SK-N-SH treated with all-trans-retinoic acid at 6 μM for 48 hours (cell line): ENCODE measurements around the gene TRIM47.
A peak's percentile ranks its signal among the peaks of the same experiment; 100 is the strongest.

Source experiments
- ATAC-seq: fragments of 200-7000 bp; cut with Tn5 transposase; 3 replicates; pipeline ENCODE4 v1.9.1; 2020; ENCODE audit warnings: mild to moderate bottlenecking, moderate library complexity
- ARNTL ChIP-seq: fragments of 450-650 bp; formaldehyde crosslinking; IDR thresholded peaks from 2 replicates; pipeline ENCODE4 v1.5.0; 2020; ENCODE audit warnings: low read depth, mild to moderate bottlenecking, moderate library complexity, borderline replicate concordance
- BACH2 ChIP-seq: fragments of 250-450 bp; sonication (Bioruptor Pico); IDR thresholded peaks from 2 replicates; pipeline ENCODE4 v1.9.0; 2021; ENCODE audit warnings: mild to moderate bottlenecking, borderline replicate concordance
- CREB5 ChIP-seq: fragments of 250-450 bp; sonication (Bioruptor Pico); IDR thresholded peaks from 2 replicates; pipeline ENCODE4 v1.5.1; 2020; ENCODE audit warnings: low read depth, mild to moderate bottlenecking, moderate library complexity
- CSDC2 ChIP-seq: fragments of 250-450 bp; sonication (Bioruptor Pico); IDR thresholded peaks from 2 replicates; pipeline ENCODE4 v1.5.0; 2020; ENCODE audit warnings: mild to moderate bottlenecking, moderate library complexity
- ESRRG ChIP-seq: fragments of 250-450 bp; sonication (Bioruptor Pico); IDR thresholded peaks from 2 replicates; pipeline ENCODE4 v1.6.1; 2021; ENCODE audit warnings: mild to moderate bottlenecking
- GLIS3 ChIP-seq: fragments of 250-450 bp; sonication (Bioruptor Pico); IDR thresholded peaks from 2 replicates; pipeline ENCODE4 v1.5.0; 2020; ENCODE audit warnings: mild to moderate bottlenecking, moderate library complexity
- ISL1 ChIP-seq: fragments of 250-450 bp; sonication (Bioruptor Pico); IDR thresholded peaks from 2 replicates; pipeline ENCODE4 v2.1.2; 2022; ENCODE audit warnings: mild to moderate bottlenecking, moderate library complexity
- OSR1 ChIP-seq: fragments of 250-450 bp; sonication (Bioruptor Pico); IDR thresholded peaks from 2 replicates; pipeline ENCODE4 v1.8.0; 2022; ENCODE audit warnings: moderate library complexity, mild to moderate bottlenecking, inconsistent platforms
- PPARA ChIP-seq: fragments of 250-450 bp; sonication (Bioruptor Pico); IDR thresholded peaks from 2 replicates; pipeline ENCODE4 v1.5.0; 2020; ENCODE audit warnings: mild to moderate bottlenecking, borderline replicate concordance
- RARB ChIP-seq: fragments of 250-450 bp; sonication (Bioruptor Pico); IDR thresholded peaks from 2 replicates; pipeline ENCODE4 v1.8.0; 2021; ENCODE audit warnings: mild to moderate bottlenecking, moderate library complexity
- TOX ChIP-seq: fragments of 250-450 bp; sonication (Bioruptor Pico); IDR thresholded peaks from 2 replicates; pipeline ENCODE4 v1.8.0; 2021; ENCODE audit warnings: mild to moderate bottlenecking, moderate library complexity, borderline replicate concordance
- ZC3H10 ChIP-seq: fragments of 250-450 bp; sonication (Bioruptor Pico); IDR thresholded peaks from 2 replicates; pipeline ENCODE4 v1.5.1; 2021; ENCODE audit warnings: mild to moderate bottlenecking, moderate library complexity
- ZFP3 ChIP-seq: fragments of 250-450 bp; sonication (Bioruptor Pico); IDR thresholded peaks from 2 replicates; pipeline ENCODE4 v1.5.0; 2020; ENCODE audit warnings: mild to moderate bottlenecking, moderate library complexity
- ZFP30 ChIP-seq: fragments of 450-650 bp; formaldehyde crosslinking; IDR thresholded peaks from 2 replicates; pipeline ENCODE4 v1.5.0; 2022; ENCODE audit warnings: mild to moderate bottlenecking, moderate library complexity
- ZNF565 ChIP-seq: fragments of 450-650 bp; formaldehyde crosslinking; conservative IDR thresholded peaks from 2 replicates; pipeline ENCODE4 v1.5.0; 2020; ENCODE audit warnings: low read depth, mild to moderate bottlenecking, moderate library complexity
- ZNF70 ChIP-seq: fragments of 450-650 bp; formaldehyde crosslinking; IDR thresholded peaks from 2 replicates; pipeline ENCODE4 v1.5.0; 2020; ENCODE audit warnings: mild to moderate bottlenecking, moderate library complexity
- ZNF8 ChIP-seq: fragments of 450-650 bp; formaldehyde crosslinking; IDR thresholded peaks from 2 replicates; pipeline ENCODE4 v1.5.0; 2020; ENCODE audit warnings: mild to moderate bottlenecking, moderate library complexity
- TF ChIP-seq, protein P1 (sequence below): fragments of 250-450 bp; sonication (Bioruptor Pico); IDR thresholded peaks from 2 replicates; pipeline ENCODE4 v1.5.0; 2020; ENCODE audit warnings: mild to moderate bottlenecking, moderate library complexity
- TF ChIP-seq, protein P2 (sequence below): fragments of 250-450 bp; sonication (Bioruptor Pico); IDR thresholded peaks from 2 replicates; pipeline ENCODE4 v1.8.0; 2020; ENCODE audit warnings: mild to moderate bottlenecking, moderate library complexity, borderline replicate concordance
- TF ChIP-seq, protein P3 (sequence below): fragments of 250-450 bp; sonication (Bioruptor Pico); IDR thresholded peaks from 2 replicates; pipeline ENCODE4 v1.5.1; 2021; ENCODE audit warnings: mild to moderate bottlenecking, moderate library complexity

Gene TRIM47

GRCh38 chr17:75849279-75849646 lies 29.1 kb downstream of the TRIM47 start:
- TF ChIP-seq ARNTL (CRISPR knock-in tag) = no peak
- no peak for TF ChIP-seq ZFP30 (CRISPR knock-in tag)
- TF ChIP-seq ZNF70 (CRISPR knock-in tag) = no peak
- no peak for TF ChIP-seq CSDC2 (CRISPR knock-in tag)
- TF ChIP-seq, protein P1, sequence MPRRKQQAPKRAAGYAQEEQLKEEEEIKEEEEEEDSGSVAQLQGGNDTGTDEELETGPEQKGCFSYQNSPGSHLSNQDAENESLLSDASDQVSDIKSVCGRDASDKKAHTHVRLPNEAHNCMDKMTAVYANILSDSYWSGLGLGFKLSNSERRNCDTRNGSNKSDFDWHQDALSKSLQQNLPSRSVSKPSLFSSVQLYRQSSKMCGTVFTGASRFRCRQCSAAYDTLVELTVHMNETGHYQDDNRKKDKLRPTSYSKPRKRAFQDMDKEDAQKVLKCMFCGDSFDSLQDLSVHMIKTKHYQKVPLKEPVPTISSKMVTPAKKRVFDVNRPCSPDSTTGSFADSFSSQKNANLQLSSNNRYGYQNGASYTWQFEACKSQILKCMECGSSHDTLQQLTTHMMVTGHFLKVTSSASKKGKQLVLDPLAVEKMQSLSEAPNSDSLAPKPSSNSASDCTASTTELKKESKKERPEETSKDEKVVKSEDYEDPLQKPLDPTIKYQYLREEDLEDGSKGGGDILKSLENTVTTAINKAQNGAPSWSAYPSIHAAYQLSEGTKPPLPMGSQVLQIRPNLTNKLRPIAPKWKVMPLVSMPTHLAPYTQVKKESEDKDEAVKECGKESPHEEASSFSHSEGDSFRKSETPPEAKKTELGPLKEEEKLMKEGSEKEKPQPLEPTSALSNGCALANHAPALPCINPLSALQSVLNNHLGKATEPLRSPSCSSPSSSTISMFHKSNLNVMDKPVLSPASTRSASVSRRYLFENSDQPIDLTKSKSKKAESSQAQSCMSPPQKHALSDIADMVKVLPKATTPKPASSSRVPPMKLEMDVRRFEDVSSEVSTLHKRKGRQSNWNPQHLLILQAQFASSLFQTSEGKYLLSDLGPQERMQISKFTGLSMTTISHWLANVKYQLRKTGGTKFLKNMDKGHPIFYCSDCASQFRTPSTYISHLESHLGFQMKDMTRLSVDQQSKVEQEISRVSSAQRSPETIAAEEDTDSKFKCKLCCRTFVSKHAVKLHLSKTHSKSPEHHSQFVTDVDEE = no peak
- no peak for TF ChIP-seq PPARA (CRISPR knock-in tag)
- TF ChIP-seq, protein P2, sequence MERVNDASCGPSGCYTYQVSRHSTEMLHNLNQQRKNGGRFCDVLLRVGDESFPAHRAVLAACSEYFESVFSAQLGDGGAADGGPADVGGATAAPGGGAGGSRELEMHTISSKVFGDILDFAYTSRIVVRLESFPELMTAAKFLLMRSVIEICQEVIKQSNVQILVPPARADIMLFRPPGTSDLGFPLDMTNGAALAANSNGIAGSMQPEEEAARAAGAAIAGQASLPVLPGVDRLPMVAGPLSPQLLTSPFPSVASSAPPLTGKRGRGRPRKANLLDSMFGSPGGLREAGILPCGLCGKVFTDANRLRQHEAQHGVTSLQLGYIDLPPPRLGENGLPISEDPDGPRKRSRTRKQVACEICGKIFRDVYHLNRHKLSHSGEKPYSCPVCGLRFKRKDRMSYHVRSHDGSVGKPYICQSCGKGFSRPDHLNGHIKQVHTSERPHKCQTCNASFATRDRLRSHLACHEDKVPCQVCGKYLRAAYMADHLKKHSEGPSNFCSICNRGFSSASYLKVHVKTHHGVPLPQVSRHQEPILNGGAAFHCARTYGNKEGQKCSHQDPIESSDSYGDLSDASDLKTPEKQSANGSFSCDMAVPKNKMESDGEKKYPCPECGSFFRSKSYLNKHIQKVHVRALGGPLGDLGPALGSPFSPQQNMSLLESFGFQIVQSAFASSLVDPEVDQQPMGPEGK = no peak
- no peak for TF ChIP-seq RARB (CRISPR knock-in tag)
- no peak for TF ChIP-seq ZC3H10 (CRISPR knock-in tag)
- no peak for TF ChIP-seq ZFP3 (CRISPR knock-in tag)
- TF ChIP-seq ZNF8 (CRISPR knock-in tag) = no peak
- no peak for TF ChIP-seq BACH2 (CRISPR knock-in tag)
- TF ChIP-seq ESRRG (CRISPR knock-in tag) = no peak
- TF ChIP-seq TOX (CRISPR knock-in tag) = no peak

DNA sequence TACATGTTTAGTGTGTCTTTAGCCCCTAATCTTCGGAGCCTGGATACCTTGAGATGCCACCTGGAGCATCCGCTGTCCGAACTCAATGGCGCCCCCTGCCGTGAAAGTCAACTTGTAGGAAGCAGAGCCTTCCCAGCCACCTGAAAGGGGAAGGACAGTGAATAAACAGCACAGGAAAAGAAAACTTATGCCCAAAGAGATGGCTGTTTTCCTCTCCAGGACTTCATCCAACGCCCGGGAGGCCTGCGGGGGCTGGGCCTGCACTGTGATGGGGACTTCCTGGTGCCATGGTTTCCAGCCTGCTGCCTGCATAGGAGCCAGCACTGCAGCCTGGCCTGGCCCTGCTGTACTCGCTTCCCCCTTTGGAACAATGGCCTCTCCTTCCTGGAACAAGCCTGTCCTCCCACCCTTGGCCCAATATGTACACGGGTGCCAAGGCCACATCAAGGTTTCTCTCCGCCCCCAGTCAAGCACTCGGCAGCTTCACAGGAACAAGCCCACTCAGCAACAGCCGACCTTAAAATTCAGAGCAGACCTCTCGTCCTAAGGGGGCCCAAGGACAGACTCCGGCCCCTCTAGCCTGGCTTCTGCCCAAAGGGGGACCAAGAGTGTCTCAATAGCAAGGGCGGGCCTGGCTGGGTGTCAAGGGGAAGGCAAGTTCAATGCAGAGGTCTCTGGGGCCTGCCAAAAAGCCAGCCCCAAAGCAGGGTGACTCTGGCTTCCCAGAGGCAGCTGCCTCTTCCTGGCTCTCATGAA lies 29.7 kb downstream of the TRIM47 start:
- ATAC-seq = peak; percentile 53
- TF ChIP-seq GLIS3 (no peak), BACH2 (CRISPR knock-in tag) (no peak), ZC3H10 (CRISPR knock-in tag) (no peak), ZNF8 (CRISPR knock-in tag) (no peak), OSR1 (CRISPR knock-in tag) (no peak)
- TF ChIP-seq, protein P3, sequence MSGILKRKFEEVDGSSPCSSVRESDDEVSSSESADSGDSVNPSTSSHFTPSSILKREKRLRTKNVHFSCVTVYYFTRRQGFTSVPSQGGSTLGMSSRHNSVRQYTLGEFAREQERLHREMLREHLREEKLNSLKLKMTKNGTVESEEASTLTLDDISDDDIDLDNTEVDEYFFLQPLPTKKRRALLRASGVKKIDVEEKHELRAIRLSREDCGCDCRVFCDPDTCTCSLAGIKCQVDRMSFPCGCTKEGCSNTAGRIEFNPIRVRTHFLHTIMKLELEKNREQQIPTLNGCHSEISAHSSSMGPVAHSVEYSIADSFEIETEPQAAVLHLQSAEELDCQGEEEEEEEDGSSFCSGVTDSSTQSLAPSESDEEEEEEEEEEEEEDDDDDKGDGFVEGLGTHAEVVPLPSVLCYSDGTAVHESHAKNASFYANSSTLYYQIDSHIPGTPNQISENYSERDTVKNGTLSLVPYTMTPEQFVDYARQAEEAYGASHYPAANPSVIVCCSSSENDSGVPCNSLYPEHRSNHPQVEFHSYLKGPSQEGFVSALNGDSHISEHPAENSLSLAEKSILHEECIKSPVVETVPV = no peak

More at GRCh38 chr17:75849279-75849646, 29.1 kb downstream of the TRIM47 start:
- no peak for ATAC-seq

DNA sequence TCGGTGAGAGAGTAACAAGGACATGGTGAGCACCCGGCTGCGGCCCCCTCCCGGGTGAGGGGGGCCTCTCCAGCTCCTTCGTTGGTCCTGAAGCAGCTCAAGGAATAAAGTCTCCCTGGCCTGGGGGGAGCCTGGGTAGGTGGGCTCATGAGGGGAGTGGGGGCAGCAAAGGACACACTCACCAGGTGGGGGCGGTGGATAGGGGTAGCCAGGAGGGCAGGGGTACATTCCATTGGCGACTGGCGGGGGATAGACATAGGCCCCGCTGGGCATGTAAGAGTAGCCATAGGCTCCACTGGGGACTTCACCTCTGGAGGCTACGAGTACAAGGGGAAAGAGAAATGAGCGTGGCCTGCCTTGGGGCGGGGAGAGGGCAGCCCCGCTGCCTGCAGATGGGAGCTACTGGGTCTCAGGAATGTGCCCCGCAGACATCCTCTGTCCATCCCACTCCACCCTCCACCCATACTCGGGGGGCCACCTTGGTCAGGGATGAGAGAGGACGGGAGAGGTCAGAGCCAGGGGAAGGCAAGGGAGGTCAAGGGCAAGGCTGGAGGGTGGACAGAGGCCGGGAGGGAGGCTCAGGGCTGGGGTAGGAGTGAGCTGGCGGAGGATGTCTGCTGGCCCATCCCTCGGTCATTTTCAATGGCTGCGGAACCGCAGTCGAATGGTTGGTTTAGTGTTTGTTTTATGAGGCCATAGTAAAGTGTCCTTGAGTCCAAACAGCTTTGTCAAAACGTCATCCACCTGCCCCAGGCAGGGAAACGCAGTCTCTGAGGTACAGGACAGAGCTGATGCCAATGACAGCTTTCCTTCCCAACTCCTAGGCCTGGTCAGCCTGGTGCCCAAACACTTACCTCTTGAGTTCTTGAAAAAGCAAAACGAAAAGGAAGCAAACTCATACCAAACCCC lies 30.5 kb downstream of the TRIM47 start:
- ATAC-seq = no peak
- TF ChIP-seq ZFP3 (CRISPR knock-in tag) (no peak), GLIS3 (no peak), CREB5 (no peak), ZFP30 (CRISPR knock-in tag) (no peak), BACH2 (CRISPR knock-in tag) (no peak), ISL1 (CRISPR knock-in tag) (no peak), ZNF565 (CRISPR knock-in tag) (no peak), OSR1 (CRISPR knock-in tag) (no peak), ZNF70 (CRISPR knock-in tag) (no peak)
